Measurements from ENCODE around the gene NPIPA7. TPM values are rescaled to one million over a fixed set of nuclear protein-coding genes. Genes with fewer than 3 reads are reported as not detected.
"Not testable (repeated sequence)": the region's sequence is repeated elsewhere in the genome, so short reads cannot be mapped to it uniquely, and the experiment has no call there.

NPIPA7 gene
- total RNA-seq, 1 donor = 0.27 TPM

DNA sequence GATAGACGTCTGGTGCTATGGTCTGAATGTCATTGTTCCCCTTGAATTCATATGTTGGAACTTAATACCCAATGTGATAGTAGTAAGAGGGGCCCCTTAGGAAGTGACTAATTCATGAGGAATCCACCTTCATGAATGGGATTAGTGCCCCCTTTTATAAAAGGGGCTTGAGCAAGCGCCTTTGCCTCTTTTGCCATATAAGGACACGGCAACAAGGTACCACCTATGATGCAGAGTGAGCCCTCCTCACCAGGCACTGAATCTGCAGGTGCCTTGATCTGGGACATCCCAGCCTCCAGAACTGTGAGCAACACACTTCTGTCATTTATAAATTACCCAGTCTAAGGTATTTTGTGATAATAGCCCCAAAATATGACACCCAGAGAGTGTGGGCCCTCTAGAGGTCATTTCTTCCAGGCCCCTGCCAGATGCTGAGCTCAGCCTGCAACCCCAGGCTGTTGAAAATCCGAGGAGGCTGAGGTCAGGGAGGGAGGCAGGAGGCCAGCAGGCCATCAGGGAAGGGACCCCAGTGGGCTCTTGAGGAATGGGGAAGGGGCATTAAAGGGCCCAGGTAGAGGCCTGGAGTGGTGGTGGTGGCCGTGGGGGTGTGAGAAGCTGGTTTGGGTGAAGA lies 39.1 kb downstream of the NPIPA7 start:
- DNase-seq (ENCODE audit: low read depth in 2 of 3, low spot score in 2 of 3) = not testable (repeated sequence)

DNA sequence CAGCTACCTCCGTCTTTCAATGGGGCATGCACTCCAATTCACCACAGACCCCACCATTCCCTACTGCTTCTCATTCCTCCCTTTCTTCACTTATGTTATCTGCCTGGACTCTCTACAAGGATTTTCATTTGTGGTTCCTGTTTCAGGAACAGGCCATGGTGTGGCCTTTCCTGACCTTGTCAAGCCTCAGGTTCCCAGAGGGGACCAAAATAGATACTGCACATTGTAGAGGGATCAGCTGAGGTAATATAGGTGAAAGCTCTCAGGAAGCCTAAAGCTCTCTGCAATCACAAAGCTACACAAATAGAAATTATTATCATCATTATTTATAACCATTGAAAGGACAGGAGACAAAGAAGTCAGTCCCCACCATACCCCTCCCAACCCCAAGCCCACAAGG lies 41.6 kb downstream of the NPIPA7 start:
- not testable (repeated sequence) for DNase-seq (ENCODE audit: low read depth in 2 of 3, low spot score in 2 of 3)

DNA sequence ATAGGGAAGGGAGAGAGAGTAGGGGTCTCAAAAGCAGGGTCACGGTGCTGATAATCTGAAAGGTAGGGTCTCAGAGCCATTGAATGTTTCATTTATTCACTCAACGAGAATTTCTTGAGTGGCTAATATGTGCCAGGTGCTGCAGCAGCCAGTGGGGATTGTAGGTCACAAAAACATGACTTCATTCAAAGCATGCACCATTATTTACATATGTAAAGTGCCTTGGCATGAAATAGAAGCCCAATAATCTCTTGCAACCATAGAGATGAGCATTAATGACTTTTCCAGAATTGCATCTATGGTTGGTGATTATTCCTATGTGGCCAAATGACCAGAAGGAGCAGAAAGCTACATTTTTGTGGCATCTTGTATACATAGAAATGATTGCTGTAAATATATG lies 46.2 kb downstream of the NPIPA7 start:
- DNase-seq (ENCODE audit: low read depth in 2 of 3, low spot score in 2 of 3) = not testable (repeated sequence)

DNA sequence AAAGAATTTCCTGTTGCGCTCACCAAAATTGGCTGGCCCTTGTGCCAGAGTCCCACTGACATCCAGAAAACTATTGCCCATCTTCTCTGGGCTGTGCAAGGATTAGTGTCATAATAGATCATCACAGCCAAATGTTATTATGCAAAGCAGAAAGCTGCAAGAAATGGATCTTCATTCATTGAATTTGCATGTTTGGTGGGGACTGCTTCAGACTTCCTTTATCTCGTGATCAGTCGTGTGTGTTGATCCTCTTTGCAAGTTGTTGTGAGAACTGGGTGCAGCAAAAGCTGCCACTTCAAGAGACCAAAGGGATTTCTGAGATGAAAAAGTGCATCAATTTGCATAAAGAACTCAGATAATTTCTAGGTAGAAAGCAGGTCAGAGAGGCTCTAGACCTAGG lies 52.2 kb downstream of the NPIPA7 start:
- DNase-seq (ENCODE audit: low read depth in 2 of 3, low spot score in 2 of 3) = not testable (repeated sequence)

DNA sequence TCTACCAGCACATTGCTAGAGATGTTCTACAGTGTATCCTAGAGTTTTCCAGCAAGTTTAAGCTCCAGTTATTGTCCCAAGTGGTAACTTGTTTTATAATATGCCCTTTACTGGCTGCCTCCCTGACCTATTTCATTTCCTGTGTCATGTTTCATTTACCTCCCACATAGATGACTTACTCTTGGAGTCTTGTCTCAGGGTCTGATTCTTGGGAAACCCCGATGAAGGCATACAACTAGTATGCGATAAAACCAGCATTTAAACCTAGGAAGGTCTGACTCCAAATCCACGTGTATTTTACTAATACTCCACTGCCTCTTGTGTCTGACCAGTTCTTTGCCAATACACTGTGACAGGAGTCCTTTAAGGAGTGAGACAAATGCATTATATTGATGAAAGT lies 55.8 kb downstream of the NPIPA7 start:
- not testable (repeated sequence) for DNase-seq (ENCODE audit: low read depth in 2 of 3, low spot score in 2 of 3)

DNA sequence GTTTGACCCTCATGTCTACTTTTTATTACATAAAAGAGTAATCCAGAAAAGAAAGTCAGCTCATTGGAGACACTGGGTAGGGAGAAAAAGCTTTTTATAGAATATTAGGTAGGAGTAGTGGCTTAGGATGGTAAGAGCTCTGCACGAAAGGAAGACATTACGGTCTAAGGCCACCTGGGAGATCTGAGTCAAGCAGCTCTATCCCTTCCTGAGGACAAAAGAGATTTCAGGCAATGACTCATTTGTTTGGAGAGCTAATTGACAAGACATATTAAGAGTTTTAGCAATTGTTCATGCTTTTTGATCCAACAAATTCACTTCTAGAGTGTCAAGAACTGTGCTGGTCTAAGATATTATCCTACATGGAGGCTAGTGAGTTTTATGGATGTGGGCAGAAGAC lies 62.5 kb downstream of the NPIPA7 start:
- DNase-seq (ENCODE audit: low read depth in 2 of 3, low spot score in 2 of 3) = not testable (repeated sequence)

Small RNAs within 50 kb of the gene (small RNA-seq; reads per million reads assigned to genes)
- gene AC138969.3 = not detected
- not detected for gene MIR6511A3
- gene MIR6770-2 = not detected

Other genes starting within 250 kb of the NPIPA7 start
- 1.6 TPM for gene ABCC6, start 155.6 kb upstream of the NPIPA7 start, total RNA-seq
- gene NOMO3, start 146.6 kb upstream of the NPIPA7 start, total RNA-seq = 41.5 TPM

Data from hematopoietic multipotent progenitor cell (in vitro differentiated cells).